Esophagus (tissue), 2 donors: ENCODE data around the gene DEPDC5. TPM values are rescaled to one million over a fixed set of nuclear protein-coding genes. Genes with fewer than 3 reads are reported as not detected.

Source experiments
- H3K27ac ChIP-seq, 2 donors: one replicate each; pipeline ENCODE4 v1.5.1; 2013; ENCODE audit warnings: low read depth in 2 of 2, mild to moderate bottlenecking in 2 of 2, inconsistent platforms in 1 of 2, low read length in 1 of 2, moderate library complexity in 1 of 2
- H3K27me3 ChIP-seq, 2 donors: one replicate each; pipeline ENCODE4 v1.6.1; 2013; ENCODE audit warnings: low read length in 2 of 2, control low read depth in 1 of 2, mild to moderate bottlenecking in 1 of 2; ENCODE audit not compliant: insufficient read depth in 2 of 2, control insufficient read depth in 1 of 2
- H3K36me3 ChIP-seq, 2 donors: one replicate each; pipeline ENCODE4 v1.6.1; 2013; ENCODE audit warnings: low read length in 1 of 2; ENCODE audit not compliant: control insufficient read depth in 2 of 2, insufficient read depth in 2 of 2
- H3K4me1 ChIP-seq, 2 donors: one replicate each; pipeline ENCODE4 v1.6.1; 2013; ENCODE audit warnings: low read length in 1 of 2; ENCODE audit not compliant: control insufficient read depth in 2 of 2, insufficient read depth in 2 of 2
- H3K4me3 ChIP-seq, 2 donors: one replicate each; pipeline ENCODE4 v1.5.1; 2013; ENCODE audit warnings: low read length in 2 of 2, mild to moderate bottlenecking in 2 of 2, low read depth in 1 of 2, moderate library complexity in 1 of 2
- H3K9me3 ChIP-seq, 2 donors: one replicate each; pipeline ENCODE4 v1.6.1; 2013; ENCODE audit warnings: mild to moderate bottlenecking in 2 of 2, low read depth in 1 of 2, low read length in 1 of 2, moderate library complexity in 1 of 2; ENCODE audit not compliant: control insufficient read depth in 2 of 2, insufficient read depth in 1 of 2
- WGBS, 2 donors: extraction: QIAGEN DNeasy Blood & Tissue Kit; methylation state at CpG; one replicate each; pipeline ENCODE4 v1.1.7; 2013; 5-methylcytosine and 5-hydroxymethylcytosine counted together
- polyA plus RNA-seq, 2 donors: library from polyadenylated mRNA; stranded (reverse); fragments of 200-250 nt; gene quantifications; one replicate each; pipeline ENCODE4 v1.2.3, GENCODE V29; 2013
- donor health status: healthy with polysubstance abuse.
- donor health status: Bipolar disorder and iron deficiency.

DEPDC5 gene
- polyA plus RNA-seq, 2 donors, result 6.5 to 10.8 TPM

DNA sequence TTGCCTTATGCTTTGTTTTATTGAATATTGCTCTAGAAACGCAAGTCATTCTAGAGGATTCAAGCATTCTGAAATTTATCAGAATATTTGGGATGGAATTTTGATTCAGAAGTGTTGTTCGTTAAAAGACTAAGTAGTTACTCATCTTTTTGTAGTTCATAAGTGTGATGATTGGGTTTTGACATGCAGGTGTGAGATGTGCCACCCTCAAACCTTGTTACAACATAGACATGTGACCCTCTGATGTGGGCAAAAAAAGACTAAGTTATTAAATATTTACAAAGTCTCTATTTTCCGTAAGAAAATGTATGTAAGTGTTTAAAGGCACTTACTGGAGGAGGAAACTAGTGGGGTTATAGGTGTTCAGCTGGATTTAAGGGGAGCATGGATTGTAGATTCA lies 199.4 kb downstream of the DEPDC5 start:
- H3K27ac ChIP-seq, result no peak overlapping the region

DNA sequence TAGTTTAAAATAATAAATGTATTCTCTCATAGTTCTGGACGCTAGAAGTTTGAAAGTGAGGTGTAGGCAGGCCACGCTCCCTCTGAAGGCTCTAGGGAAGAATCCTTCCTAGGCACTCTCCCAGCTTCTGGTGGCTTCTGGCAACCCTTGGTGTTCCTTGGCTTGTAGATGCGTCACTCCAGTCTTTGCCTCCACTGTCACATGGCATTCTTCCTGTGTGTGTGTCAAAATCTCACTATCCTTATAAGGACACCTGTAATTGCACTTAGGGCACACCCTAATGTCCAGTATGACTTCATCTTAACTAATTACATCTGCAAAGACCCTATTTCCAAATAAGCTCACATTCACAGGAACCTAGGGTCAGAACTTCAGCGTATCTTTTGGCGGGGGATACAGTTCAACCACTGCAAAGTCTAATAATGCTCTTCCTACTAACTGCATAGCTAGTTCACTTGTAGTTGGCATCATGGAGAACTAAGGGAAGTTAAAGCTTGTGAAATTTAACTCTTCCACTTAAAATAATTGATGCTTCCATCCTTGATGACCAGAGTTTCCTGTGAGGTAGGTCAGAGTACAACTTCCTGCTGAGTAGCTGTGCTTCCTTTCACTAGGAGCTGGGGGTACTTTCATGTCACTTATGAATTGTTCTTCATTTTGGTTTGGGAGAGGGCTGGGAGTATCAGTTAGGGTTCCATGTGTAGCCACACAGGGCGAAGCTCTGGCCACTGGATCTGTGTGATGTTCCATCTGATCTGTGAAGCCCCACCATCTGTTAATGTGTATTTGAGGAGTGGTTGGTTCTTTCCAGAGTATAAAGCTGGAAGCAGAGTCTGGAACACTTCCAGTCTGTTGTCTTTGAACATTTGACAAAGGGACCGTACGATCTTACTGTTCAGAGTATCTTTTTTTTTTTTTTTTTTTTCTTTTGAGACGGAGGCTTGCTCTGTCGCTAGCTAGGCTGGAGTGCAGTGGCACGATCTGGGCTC lies 201.0 kb downstream of the DEPDC5 start:
- Histone ChIP-seq H3K9me3 (no peaks in the 10 kb centered on the region), H3K36me3 (peaks cover 5 to 6% of the 10 kb centered on the region in 2 donors), H3K4me1 (peaks cover 4% of the 10 kb centered on the region in 2 donors), H3K27me3 (no peaks in the 10 kb centered on the region), H3K27ac (peak overlapping the region in 1 of 2 donors; percentile 39), H3K4me3 (no peak overlapping the region)
- 73% methylated on average over 11 of the region's 11 CpGs for whole genome bisulfite sequencing, 2 donors

More for the DNA sequence above, 199.4 kb downstream of the DEPDC5 start:
- 76 to 80% methylated on average over 3 of the region's 3 CpGs for WGBS, 2 donors
- no peak overlapping the region for H3K4me3 ChIP-seq
- H3K4me1 ChIP-seq, result peaks cover 4% of the 10 kb centered on the region in 2 donors
- peaks cover 5 to 6% of the 10 kb centered on the region in 2 donors for H3K36me3 ChIP-seq
- no peaks in the 10 kb centered on the region for H3K27me3 ChIP-seq
- H3K9me3 ChIP-seq, result no peaks in the 10 kb centered on the region

DNA sequence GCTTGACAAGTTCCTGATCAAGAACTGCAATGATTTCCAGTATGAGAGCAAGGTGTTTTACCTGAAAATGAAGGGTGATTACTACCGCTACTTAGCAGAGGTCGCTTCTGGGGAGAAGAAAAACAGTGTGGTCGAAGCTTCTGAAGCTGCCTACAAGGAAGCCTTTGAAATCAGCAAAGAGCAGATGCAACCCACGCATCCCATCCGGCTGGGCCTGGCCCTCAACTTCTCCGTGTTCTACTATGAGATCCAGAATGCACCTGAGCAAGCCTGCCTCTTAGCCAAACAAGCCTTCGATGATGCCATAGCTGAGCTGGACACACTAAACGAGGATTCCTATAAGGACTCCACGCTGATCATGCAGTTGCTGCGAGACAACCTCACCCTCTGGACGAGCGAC lies 202.5 kb downstream of the DEPDC5 start:
- H3K27ac ChIP-seq, result no peak overlapping the region
- H3K4me3 ChIP-seq, result no peak overlapping the region
- H3K36me3 ChIP-seq, result peaks cover 5 to 6% of the 10 kb centered on the region in 2 donors
- H3K27me3 ChIP-seq, result no peaks in the 10 kb centered on the region
- no peaks in the 10 kb centered on the region for H3K9me3 ChIP-seq
- WGBS, 2 donors, result 93 to 94% methylated on average over 12 of the region's 12 CpGs
- peaks cover 4% of the 10 kb centered on the region in 2 donors for H3K4me1 ChIP-seq

Other genes with a start within 250 kb of the DEPDC5 start
- 10 to 100 TPM; 24.7 to 30.4 TPM for gene PISD, start 91.8 kb upstream of the DEPDC5 start, polyA plus RNA-seq
- gene PRR14L, start 3.9 kb upstream of the DEPDC5 start, polyA plus RNA-seq, result 1 to 10 TPM; 6.2 to 8.4 TPM
- 10 to 100 TPM; 47.7 to 53.4 TPM for gene YWHAH, start 190.5 kb downstream of the DEPDC5 start, polyA plus RNA-seq